Stimulated activated CD8-positive, alpha-beta memory T cell treated with anti-CD3 and anti-CD28 coated beads, Interleukin-15, amount 100 ng/mL, for 48 hours (primary cell): ENCODE measurements around the gene CASP6.

Experiments
- DNase-seq, 2 donors: peaks; one replicate each; pipeline ENCODE4 v3.0.0-alpha.2; 2020; ENCODE audit warnings: low read depth in 2 of 2

CASP6 gene

DNA sequence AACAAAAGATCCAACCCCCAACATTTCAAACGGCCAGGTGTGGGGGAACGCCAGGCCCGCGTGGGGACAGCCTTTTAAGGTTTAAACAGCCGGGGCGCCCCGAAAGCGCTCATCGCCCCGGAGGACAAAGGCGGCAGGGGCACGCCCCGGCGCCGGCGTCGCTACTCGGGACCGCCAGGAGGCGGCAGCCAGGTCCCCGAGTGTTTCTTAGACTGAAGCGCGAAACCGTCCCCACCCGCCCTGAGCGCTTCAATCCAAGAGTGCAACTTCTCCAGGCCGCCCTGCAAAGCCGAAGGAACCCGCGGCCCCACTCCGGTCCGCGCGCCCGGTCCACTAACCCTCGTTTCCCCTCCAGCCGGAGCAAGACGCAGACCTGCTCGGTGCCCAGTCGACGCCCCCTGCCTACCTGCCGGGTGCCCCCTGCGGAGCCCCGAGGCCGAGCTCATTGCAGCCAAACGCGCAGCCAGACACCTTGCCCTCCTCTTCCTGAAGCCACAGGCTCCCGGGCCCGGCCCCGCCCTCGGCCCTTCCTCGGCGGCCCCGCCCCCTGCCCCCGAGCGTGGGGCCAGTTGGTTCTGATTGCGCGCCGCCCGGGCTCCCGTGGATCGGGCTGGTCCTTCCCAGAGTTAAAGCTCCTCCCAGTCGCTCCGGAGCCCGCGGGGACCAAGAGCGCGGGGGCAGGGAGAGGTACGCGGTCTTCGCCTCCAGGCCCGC lies at the start of gene CASP6:
Gene CASP6 (minus strand): TSS at position 496 of the 714 bp plus-strand sequence. CDS start 50 bp downstream, at position 446.
- peak; percentile 56 to 57 for DNase-seq

DNA sequence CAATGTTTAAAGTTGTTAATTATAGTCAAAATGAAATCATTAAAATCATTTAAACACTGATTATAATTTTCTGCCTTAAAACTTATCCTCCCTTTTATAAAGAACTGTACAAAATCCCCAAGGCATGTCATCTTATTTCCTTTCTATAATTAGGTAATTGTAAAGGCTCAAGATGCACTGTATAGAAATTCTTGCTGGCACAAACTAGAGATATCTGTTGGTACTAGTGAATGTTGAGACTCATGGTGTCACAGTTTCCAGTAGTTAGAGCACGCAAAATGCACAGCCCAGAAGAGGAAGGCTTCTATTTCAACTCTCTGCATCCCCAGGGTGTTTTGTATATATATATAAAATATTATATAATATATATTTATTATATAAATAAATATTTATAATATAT lies 49.3 kb upstream of the CASP6 start:
- no peak for DNase-seq

DNA sequence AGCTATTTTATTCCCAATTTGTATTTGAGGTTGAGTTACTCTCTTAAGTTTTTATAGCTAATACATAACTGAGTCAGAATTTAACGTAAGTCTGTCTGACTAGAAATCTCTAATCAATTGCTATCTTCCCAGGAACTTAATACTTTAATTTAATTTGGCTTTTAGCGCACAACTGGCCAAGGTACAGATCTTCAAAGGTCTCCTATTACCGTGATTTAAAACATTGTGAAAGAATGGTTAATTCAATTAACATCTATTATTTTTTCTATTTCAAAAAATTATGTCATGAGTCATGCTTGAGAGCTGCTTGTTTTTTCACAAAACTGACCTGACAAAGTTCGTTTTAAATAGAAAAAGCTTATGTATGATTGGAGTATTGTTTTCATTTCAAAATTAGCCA lies 48.6 kb upstream of the CASP6 start:
- no peak for DNase-seq

DNA sequence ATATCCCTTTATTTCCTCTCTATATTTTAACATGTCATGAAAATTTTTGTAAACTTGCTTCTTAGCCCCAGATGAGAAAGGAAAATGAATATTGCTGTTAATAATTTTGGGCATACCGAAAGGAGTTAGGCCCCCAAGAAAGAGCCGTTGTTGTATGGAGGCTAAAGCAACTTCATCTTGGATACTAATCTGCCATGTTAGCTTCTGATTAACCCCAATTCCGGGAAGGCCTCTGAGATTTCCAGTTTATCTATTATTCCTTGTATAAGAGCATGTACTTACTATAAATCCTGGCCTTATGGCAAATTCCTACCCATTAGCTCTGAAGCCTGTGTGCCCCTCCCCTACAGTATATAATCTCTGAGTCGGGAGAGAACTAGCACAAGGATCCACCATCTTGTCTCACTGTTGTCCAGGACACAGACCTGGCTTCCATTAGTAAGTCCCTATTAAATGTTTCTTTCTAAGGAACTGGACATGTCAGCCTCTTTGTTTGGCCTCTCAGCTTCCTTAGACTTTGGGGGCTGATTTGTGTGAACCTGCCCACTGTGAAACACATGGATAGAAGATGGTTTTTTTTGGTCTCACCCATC lies 47.5 kb upstream of the CASP6 start:
- DNase-seq, result no peak

DNA sequence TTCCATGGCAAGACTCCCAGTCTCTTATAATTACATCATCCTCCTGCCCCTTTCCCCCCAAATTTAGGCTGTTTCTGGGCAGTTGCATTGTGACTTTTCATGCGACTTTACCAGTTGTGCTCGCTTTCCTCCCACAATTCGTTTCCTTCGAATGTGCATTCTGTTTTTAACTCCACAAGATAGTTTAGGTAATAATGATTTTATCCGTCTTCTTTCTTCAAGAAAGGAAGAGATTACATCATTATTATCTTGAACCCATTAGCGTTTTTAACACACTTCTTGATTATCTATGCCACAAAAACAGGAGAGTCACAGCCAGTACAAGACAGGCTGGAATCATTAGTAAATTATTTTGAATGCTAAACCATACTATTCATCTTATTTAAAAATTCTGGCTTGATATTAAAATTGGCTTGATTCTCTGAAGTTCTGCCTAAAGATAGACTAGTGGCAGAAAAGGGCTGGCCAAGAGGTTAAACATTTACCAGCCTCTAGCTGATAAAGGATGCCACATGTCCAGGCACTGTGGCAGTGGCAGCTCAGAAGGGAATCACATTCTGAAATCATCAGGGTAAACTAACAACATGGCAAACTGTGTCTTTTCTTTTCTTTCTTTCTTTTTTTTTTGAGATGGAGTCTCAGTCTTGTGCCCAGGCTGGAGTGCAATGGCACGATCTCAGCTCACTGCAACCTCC lies 46.3 kb upstream of the CASP6 start:
- no peak for DNase-seq

DNA sequence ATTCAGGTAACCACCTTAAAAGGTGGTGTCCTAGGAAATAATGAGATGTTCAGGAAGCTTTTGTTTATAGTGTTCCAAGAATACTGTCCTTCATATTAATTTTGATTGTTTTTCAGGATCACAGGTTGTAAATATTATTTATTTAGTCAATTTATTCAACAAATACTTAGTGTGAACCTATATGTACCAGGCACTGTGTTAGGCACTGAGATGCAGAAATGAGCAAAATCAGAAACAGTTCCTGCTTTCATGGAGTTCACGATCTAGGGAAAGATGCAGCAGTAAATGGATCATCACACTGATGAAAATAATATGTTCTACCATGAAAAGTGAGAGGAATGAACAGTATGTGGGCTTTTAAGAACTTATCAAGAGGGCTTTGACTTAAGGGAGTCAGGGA lies 44.9 kb upstream of the CASP6 start:
- DNase-seq, result no peak

DNA sequence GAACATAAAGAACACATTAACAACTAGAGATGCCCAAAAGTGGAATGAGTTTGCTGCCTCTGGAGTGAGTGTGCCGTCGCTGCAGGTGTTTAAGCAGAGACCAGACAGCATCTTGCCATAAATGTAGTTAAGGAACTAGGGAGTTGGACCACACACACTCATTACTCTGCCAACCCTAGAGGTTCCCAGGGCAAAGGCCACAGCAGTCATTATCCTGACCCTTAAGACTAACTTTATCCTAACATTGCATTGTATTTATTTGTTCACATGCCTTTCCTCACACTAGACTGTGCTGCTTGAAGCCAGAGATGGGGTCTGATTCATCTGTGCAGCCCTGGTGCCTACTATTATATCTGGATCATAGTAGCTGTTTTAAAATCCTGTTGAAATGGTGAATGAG lies 43.5 kb upstream of the CASP6 start:
- no peak for DNase-seq

DNA sequence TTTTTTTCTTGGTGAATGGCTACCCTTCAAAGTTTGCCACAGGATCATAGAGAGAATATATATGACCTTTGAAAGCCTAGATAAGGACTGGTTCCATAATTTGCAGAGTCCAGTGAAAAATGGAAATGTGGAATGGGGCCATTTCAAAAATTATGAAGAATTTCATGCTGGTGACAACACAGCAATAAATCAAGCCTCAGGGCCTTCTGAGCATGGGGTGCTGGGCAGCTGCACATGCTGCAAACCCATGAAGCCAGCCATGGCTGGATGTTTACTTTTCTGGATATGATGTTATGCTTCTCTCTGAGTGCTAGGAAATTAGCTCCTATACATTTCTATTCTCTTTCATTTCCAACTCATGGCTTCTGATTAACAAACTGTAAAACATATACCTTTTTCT lies 42.6 kb upstream of the CASP6 start:
- no peak for DNase-seq

DNA sequence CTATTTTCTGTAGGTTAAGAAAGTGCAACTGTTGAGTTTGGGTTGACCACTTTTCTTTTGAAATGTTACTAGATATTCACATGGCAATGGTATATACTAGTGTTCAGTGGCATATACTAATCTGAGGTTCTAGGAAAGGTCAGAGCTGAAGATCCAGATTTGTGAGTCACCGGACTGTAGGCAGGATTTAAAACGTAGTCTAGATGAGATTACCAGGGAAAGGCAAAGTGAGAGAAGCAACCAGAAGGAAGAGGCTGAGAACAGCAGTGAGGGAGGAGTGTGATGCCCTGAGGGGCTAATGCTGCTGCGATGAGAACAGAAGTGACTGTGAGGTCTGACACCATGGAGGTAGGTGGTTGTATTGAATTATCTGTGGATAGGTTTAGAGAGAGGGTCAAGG lies 36.3 kb upstream of the CASP6 start:
- no peak for DNase-seq

DNA sequence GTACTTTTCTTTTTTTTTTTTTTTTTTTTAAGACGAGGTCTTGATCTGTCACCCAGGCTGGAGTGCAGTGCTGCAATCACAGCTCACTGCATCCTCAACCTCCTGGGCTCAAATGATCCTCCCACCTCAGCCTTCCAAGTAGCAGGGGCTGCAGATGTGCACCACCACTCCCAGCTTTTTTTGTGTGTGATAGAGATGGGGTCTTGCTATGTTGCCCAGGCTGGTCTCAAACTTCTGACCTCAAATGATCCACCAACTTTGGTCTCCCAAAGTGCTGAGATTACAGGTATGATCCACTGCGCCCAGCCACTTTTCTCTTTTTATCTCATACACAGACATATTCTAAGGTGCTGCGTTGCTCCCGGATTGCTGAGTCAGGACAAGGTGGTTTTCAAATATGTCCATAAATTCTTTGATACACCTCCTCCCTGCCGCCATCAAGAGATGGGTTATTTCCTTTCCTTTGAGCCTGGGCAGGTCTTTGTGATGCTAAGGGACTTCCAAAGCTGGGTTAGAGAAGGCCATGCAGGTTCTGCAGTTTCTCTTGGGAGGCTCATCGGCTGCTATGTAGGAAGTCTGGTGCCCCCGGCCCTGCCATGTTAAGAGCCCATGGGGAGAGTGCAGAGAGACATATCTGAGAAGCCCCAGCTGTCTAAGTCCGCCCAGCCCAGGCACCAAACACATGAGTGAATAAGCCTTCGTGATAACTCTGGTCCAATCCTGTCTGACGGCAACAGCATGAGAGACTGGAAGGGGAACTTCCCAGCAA lies 35.0 kb upstream of the CASP6 start:
- DNase-seq, result no peak

DNA sequence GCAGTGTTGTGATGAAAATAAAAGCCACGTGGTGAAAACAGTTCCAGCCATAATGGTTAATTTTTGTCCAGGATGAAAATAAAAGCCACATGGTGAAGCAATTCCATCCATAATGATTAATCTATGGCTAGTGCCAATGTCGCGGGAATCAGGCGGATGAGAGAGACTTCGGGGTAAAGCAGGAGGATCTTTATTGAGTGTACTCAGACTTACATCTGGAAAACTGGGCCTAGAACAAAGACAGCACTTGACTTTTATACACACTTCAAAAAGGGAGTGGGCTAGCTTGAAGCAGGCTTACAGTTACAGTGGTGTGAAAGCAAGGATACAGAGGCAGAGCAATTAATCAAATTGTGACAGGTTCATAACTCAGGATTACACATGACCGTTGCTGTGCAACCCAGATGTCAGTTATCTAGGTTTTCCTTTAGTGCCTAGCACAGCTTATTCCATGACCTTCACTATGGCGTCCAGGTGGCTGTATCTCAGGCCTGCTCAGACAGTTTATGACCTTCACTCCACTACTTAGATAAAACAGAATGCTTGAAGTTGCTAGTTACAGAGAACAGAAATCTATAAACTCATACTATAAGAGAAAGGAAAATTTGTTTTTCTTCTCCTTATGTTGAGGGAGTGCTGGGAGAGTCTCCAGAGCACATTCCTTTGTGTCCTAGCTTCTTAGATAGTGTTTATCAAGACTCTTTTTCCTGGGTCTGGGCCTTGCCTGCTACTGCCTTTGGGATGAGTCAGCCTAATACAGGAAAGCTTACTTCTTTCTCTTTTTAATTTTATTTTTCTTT lies 32.5 kb upstream of the CASP6 start:
- no peak for DNase-seq

DNA sequence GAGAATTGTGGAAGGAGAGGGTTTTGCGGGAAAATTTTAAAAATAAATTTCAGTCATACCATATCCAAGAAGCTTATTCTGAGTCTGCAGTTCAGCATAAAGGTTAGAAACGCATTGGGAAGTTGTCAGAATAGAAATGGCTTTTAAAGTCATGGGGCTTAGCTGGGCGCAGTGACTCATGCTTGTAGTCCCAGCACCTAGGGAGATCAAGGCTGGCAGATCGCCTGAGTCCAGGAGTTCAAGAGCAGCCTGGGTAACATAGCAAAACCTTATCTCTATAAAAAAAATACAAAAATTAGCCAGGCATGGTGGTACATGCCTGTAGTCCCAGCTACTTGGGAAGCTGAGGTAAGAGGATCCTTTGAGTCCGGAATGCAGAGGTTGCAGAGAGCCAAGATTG lies 30.5 kb upstream of the CASP6 start:
- no peak for DNase-seq

DNA sequence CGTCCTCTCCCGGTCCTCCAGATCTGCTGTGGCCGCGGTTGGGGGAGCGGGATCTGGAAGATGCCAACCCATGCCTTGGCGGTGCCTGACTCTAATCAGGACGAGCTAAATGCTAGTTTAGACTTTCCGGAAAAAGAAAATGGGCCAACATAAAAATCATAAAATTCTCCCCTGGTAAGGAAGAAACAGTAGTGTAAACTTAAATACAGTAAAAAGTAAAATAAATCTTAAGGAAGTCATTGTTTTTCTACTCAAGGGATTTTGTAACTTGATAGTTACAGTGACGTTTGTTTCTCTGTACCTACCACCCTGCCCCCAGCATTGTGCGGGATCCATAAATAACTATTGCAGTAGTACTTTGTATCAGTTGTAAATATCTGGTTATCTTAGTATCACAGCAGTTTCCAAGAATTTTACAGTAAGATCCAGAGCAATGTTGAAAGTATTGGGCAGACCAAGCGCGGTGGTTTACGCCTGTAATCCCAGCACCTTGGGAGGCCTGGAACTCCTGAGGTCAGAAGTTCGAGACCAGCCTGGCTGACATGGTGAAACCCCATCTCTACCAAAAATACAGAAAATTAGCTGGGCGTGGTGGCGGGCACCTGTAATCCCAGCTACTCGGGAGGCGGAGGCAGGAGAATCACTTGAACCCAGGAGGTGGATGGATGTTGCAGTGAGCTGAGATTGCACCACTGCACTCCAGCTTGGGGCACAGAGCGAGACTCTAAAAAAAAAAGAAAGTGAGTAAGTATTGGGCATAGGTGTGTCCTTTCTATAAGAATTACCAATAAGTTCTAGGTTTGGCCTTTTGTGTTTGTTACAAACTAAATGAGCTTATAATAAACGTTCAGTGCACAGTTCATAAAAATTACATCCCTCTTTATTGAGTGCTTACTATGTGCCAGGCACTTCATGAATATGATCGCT lies 27.6 kb upstream of the CASP6 start:
- no peak for DNase-seq

DNA sequence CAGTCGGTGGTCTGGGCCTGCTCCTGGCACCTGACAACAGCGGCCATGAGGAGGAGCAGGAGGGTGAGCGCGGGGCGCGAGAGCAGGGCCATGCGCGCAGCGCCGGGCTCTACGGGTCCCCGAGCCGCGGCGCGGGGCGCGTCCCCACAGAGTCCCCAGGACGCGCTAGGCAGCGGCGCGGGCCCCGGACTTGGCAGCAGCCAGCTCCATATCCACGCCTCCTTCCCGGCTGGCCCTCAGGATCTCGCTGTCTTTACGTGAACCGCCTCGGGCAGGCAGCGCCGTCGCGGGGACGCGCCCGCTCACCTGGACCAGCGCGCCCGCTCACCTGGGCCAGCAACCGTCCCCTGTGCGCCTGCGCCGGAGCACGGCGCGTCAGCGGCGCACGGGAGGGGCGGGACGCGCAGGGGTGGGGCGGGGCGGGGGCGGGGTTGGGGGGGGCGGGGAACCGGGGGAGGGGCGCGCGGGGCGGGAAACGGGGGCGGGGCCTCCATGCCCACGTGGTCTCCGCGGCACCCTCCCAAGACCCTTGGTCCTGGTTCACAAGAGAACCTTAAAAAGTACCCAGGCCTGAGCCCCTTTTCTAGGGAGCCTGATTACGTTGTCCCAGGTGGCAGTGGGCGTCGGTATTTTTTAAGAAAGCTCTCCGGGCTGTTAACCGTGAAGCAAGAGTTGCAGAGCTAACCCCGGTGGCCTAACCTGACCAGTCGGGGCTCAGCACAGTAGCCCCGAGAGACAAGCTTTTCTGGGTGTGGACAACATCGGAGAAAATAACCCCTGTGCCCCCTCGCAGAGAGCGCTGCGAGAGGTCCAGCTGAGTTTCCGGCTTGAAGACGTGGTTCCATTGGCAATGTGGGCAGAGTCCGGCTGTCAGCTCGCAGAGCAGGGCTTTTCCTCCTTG lies 26.7 kb upstream of the CASP6 start, which contains the start of gene PLA2G12A:
Gene PLA2G12A (minus strand): TSS at position 353 of the 901 bp plus-strand sequence. CDS start 261 bp downstream, at position 92.
- peak; percentile 50 to 53 for DNase-seq

DNA sequence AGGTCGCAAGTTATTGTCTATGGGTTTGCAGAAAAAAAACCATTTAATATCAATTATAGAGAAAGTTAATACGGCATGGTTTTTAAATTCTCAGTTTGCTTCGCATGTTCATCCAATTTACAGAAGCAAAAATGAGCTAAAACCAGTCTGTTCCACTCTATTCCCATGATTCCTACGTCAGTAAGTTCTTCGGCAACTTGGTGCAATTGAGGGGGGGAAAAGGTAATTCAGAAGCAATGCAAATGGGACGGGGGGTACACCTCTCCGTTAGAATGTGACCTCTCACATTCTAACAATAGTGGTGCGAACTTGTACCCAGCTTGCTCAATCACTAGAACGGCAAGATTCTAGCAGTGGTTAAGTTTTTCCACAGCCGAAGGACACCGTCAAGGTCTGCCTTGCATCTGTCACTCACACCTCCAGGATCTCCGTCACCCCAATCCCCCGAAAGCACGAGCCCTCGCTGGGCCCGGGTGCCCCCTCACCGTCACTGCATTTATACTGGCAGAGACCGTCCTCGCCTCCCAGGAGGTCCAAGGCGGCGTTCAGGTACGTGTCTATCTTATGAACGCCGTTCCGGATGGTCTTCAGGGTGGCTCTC lies 26.0 kb upstream of the CASP6 start:
- DNase-seq, result peak; percentile 4 to 18

DNA sequence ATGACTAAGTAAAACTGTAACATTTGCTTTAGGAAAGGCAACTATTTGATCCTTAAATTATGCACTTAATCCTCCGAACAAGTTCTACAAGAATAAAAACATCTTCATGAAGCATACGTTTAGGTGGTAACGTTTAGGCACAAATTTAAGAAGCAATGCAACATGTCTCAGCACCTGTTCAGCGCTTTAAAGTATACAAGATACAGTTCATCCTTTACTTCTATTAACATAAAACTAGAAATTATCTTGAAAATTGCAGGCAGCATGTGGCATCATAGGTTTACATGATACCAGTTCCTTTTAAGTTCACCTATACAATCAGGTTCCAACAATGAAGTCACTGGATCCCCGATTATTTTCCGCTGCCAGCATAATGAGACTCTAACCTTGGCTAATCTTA lies 25.1 kb upstream of the CASP6 start:
- DNase-seq, result no peak

DNA sequence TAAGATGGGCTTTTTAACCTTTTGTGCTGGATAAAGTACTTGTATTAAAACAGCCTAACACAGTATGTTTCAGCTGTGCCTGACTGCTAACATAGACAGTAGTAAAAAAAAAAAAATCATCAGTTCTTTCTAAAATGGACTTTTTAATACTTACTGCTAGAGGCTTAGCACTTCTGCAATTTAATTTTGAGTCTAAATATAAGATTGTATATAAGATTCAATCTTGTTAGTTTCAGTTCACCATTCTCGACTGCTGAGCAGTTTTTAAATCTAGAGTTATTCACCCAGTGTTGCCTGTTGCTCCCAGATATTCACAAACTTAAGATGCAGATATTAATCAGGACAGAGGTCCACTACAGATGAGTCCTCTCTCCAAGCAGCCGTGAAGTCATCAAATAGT lies 19.9 kb upstream of the CASP6 start:
- DNase-seq, result no peak

DNA sequence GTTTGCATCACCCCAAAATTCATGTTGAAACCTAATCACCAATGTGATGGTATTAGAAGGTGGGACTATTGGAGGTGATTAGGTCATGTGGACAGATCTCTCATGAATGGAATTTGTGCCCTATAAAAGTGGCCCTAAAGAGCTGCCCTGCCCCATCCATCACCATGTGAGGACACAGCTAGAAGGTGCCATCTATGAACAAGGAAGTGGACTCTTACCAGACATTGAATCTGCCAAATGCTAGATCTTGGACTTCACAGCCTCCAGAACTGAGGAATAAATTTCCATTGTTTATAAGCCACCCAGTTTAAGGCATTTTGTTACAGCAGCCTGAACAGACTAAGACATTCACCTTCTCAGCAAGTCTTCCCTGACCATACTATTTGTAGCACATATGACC lies 19.1 kb upstream of the CASP6 start:
- no peak for DNase-seq

DNA sequence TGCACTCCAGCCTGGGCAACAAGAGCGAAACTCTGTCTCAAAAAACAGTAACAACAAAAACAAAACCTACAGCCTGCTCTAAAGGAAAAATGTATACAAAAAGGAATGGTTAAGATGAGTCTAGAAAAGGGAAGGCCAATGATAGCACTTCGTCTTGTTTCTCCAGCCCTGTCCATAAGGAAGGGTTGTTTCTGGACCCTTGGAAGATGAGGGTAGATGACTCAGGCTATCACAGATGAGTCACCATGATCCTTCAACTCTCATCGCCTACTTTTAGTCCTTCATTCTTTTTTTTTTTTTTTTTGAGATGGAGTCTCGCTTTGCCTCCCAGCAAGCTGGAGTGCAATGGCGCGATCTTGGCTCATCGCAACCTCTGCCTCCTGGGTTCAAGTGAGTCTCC lies 17.8 kb upstream of the CASP6 start:
- no peak for DNase-seq
